Measurements from ENCODE around the gene OLIG1.

DNA sequence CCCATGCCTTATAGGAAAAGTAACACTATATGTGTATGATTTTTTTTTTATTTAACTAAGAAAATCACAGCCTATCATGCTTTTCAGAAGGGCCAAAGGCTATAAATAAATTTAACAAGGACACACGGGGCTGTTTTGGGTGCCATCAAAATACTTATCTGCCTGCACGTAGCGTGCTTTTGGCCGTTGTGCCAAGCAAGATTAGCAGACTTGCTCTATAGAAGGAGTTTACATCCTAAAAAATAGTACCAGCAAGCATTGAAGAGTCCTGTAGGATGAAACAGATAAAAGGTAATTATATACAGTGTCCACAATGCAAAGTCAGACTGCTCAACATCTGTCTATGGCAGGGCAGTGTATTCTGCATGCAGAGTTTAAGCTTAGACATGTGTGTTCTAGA, 3.7 kb downstream of the OLIG1 start:
- TF ChIP-seq, protein P1, sequence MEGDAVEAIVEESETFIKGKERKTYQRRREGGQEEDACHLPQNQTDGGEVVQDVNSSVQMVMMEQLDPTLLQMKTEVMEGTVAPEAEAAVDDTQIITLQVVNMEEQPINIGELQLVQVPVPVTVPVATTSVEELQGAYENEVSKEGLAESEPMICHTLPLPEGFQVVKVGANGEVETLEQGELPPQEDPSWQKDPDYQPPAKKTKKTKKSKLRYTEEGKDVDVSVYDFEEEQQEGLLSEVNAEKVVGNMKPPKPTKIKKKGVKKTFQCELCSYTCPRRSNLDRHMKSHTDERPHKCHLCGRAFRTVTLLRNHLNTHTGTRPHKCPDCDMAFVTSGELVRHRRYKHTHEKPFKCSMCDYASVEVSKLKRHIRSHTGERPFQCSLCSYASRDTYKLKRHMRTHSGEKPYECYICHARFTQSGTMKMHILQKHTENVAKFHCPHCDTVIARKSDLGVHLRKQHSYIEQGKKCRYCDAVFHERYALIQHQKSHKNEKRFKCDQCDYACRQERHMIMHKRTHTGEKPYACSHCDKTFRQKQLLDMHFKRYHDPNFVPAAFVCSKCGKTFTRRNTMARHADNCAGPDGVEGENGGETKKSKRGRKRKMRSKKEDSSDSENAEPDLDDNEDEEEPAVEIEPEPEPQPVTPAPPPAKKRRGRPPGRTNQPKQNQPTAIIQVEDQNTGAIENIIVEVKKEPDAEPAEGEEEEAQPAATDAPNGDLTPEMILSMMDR (conservative IDR thresholded peaks at IDR 0.05) = no peak
- TF ChIP-seq EZH2 (IDR thresholded peaks at IDR 0.05; ENCODE audit: low read depth) = no peak

All from PC-9 (cell line).